HG03469 (cell line): ENCODE data around the gene C12orf42.
"Not testable (repeated sequence)": the region's sequence is repeated elsewhere in the genome, so short reads cannot be mapped to it uniquely, and the experiment has no call there.

Experiments
- ATAC-seq: cut with Tn5 transposase; IDR thresholded peaks from one replicate; pipeline ENCODE4 v1.9.1; 2021; ENCODE audit warnings: mild to moderate bottlenecking, moderate library complexity, moderate number of reproducible peaks; ENCODE audit not compliant: unreplicated experiment

The C12orf42 gene

GRCh38 chr12:103498990-103499389, 3.2 kb upstream of the C12orf42 start:
- no peak for ATAC-seq

- ATAC-seq, result no peak
Measured at GRCh38 chr12:103494734-103495468, 867 bp downstream of the C12orf42 start.

GRCh38 chr12:103494051-103494733, 1.6 kb downstream of the C12orf42 start:
- ATAC-seq, result no peak

GRCh38 chr12:103493199-103493598, 2.6 kb downstream of the C12orf42 start:
- ATAC-seq, result no peak

- ATAC-seq, result no peak
Measured at GRCh38 chr12:103482365-103482764, 13.4 kb downstream of the C12orf42 start.

- no peak for ATAC-seq
Measured at GRCh38 chr12:103475073-103475472, 20.7 kb downstream of the C12orf42 start.

- no peak for ATAC-seq
Measured at GRCh38 chr12:103470664-103471063, 25.1 kb downstream of the C12orf42 start.

- ATAC-seq, result no peak
Measured at GRCh38 chr12:103469719-103470118, 26.0 kb downstream of the C12orf42 start.

- ATAC-seq, result no peak
Measured at GRCh38 chr12:103468837-103469236, 26.9 kb downstream of the C12orf42 start.

- ATAC-seq, result peak; percentile 96
Measured at GRCh38 chr12:103462675-103463074, 33.1 kb downstream of the C12orf42 start.

GRCh38 chr12:103457471-103457870, 38.3 kb downstream of the C12orf42 start:
- no peak for ATAC-seq

GRCh38 chr12:103456006-103456405, 39.8 kb downstream of the C12orf42 start:
- ATAC-seq, result no peak

- peak; percentile 90 for ATAC-seq
Measured at GRCh38 chr12:103455020-103455763, 40.6 kb downstream of the C12orf42 start.

- no peak for ATAC-seq
Measured at GRCh38 chr12:103444983-103445382, 50.8 kb downstream of the C12orf42 start.

- ATAC-seq, result no peak
Measured at GRCh38 chr12:103442822-103443221, 52.9 kb downstream of the C12orf42 start.

- no peak for ATAC-seq
Measured at GRCh38 chr12:103442182-103442555, 53.6 kb downstream of the C12orf42 start.

- peak; percentile 96 for ATAC-seq
Measured at GRCh38 chr12:103441437-103442181, 54.2 kb downstream of the C12orf42 start.

- not testable (repeated sequence) for ATAC-seq
Measured at GRCh38 chr12:103434165-103435105, 61.3 kb downstream of the C12orf42 start.

- no peak for ATAC-seq
Measured at GRCh38 chr12:103431950-103432349, 63.8 kb downstream of the C12orf42 start.

GRCh38 chr12:103431387-103431786, 64.4 kb downstream of the C12orf42 start:
- ATAC-seq, result no peak
